ENCODE data around the gene PARP8. TPM values are rescaled to one million over a fixed set of nuclear protein-coding genes. Genes with fewer than 3 reads are reported as not detected.

PARP8 gene
- total and polyA plus RNA-seq, 2 of the 8 experiments (the other 6 are each of a cell fraction or from before 2014, with no cell fraction given), result 16.6 to 30.6 TPM

GRCh38 chr5:50722223-50722622 lies 55.8 kb downstream of the PARP8 start:
- TF ChIP-seq YY1 (IDR thresholded peaks at IDR 0.05; ENCODE audit: low read depth, low read length) (no peak), RFX5 (IDR thresholded peaks at IDR 0.05; ENCODE audit: borderline replicate concordance, low read depth, low read length) (no peak), FOSL1 (IDR thresholded peaks at IDR 0.05; ENCODE audit: insufficient read depth, low read depth, low read length) (no peak), RXRA (IDR thresholded peaks at IDR 0.05; ENCODE audit: insufficient read depth, low read depth, low read length) (no peak), RNF2 (IDR thresholded peaks at IDR 0.05; ENCODE audit: borderline replicate concordance, low read depth, low read length, missing control alignments, poor library complexity, severe bottlenecking) (no peak), TCF12 (IDR thresholded peaks at IDR 0.05; ENCODE audit: low read depth, low read length) (no peak), BRCA1 (IDR thresholded peaks at IDR 0.05; ENCODE audit: low read depth, low read length) (no peak), CTBP2 (IDR thresholded peaks at IDR 0.05; ENCODE audit: borderline replicate concordance, insufficient read depth, insufficient read length, low read length) (no peak), SAP30 (IDR thresholded peaks at IDR 0.05; ENCODE audit: insufficient read depth, insufficient replicate concordance, low read length) (no peak), SP2 (IDR thresholded peaks at IDR 0.05; ENCODE audit: low read length) (no peak), SIRT6 (IDR thresholded peaks at IDR 0.05; ENCODE audit: low read length) (no peak), ATF3 (IDR thresholded peaks at IDR 0.05; ENCODE audit: insufficient read depth, low read depth, low read length) (no peak), SUZ12 (IDR thresholded peaks at IDR 0.05; ENCODE audit: low read length) (no peak)
- Histone ChIP-seq H4K8ac (ENCODE audit: extremely low read depth, insufficient read depth, low read length) (no peak overlapping the region), H2AK5ac (ENCODE audit: low read depth, low read length) (no peak overlapping the region), H2BK15ac (ENCODE audit: low read length) (no peak overlapping the region), H3K14ac (ENCODE audit: insufficient read length) (no peak overlapping the region), H3K23me2 (ENCODE audit: low read depth, low read length) (no peaks in the 10 kb centered on the region), H3K56ac (replicated peaks; ENCODE audit: insufficient read length, low read depth, low read length) (no peak overlapping the region), H3K27ac (ENCODE audit: low read depth, low read length) (no peak overlapping the region), H3K4me1 (replicated peaks in 1 of 4; ENCODE audit: control insufficient read depth in 3 of 4, insufficient read depth in 4 of 4, low read length in 3 of 4) (peaks cover 0 to 6% (median 2%) of the 10 kb centered on the region in 4 experiments; a peak in 3 of 7 replicates), H2AFZ (ENCODE audit: low read length) (no peak overlapping the region), H3K4me3 (ENCODE audit: extremely low read depth in 1 of 4, insufficient read depth in 2 of 4, low read depth in 3 of 4, low read length in 4 of 4) (no peak overlapping the region), H2BK12ac (ENCODE audit: low read depth, low read length) (no peak overlapping the region), H2BK5ac (ENCODE audit: low read depth, low read length) (no peak overlapping the region), H4K20me1 (replicated peaks in 1 of 2; ENCODE audit: control insufficient read depth in 1 of 2, insufficient read depth in 2 of 2, low read length in 2 of 2) (peaks cover 0 to 3% of the 10 kb centered on the region in 2 experiments), H3K79me2 (ENCODE audit: control insufficient read depth in 1 of 2, insufficient read depth in 2 of 2, low read length in 2 of 2) (peaks cover 0 to 98% of the 10 kb centered on the region in 2 experiments; a peak in 3 of 4 replicates), H3K9me3 (ENCODE audit: insufficient read depth in 2 of 2, low read depth in 1 of 2, low read length in 1 of 2) (no peaks in the 10 kb centered on the region), H4K91ac (replicated peaks; ENCODE audit: insufficient read length, low read length) (no peak overlapping the region), H2BK120ac (replicated peaks; ENCODE audit: low read depth, low read length) (no peak overlapping the region), H3K23ac (ENCODE audit: insufficient read length) (no peak overlapping the region), H3K9ac (replicated peaks in 1 of 4; ENCODE audit: extremely low read depth in 1 of 4, low read depth in 3 of 4, low read length in 3 of 4) (no peak overlapping the region), H3K4me2 (ENCODE audit: insufficient read depth in 1 of 2, low read depth in 2 of 2, low read length in 2 of 2) (no peak overlapping the region), H2BK20ac (ENCODE audit: low read length) (no peak overlapping the region), H3K4ac (replicated peaks; ENCODE audit: insufficient read length, low read depth, low read length) (no peak overlapping the region), H3K79me1 (ENCODE audit: low read depth, low read length) (peaks cover 3% of the 10 kb centered on the region; the same call in 1 of the 2 replicates), H3K36me3 (ENCODE audit: control insufficient read depth in 2 of 4, insufficient read depth in 4 of 4, low read length in 3 of 4) (no peaks in the 10 kb centered on the region), H3K27me3 (replicated peaks in 1 of 4; ENCODE audit: control insufficient read depth in 3 of 4, extremely low read depth in 1 of 4, insufficient read depth in 3 of 4, low read length in 3 of 4) (no peaks in the 10 kb centered on the region), H3K18ac (ENCODE audit: extremely low read depth, low read length) (no peak overlapping the region), H4K5ac (ENCODE audit: insufficient read length, low read depth, low read length) (no peak overlapping the region)
- 88% methylated on average over 4 of the region's 4 CpGs; no CpG with 5 or more reads in 1 of the 2 experiments for WGBS, 2 experiments (ENCODE audit: extremely low coverage in 1 of 2, insufficient coverage in 1 of 2, insufficient read length in 1 of 2, insufficient replicate concordance in 2 of 2, low coverage in 1 of 2, low lambda C conversion rate in 2 of 2, missing lambda C conversion rate in 1 of 2)
- DNase-seq (ENCODE audit: low read depth in 1 of 2, low spot score in 2 of 2), result no peak
- ChIA-PET CTCF (ENCODE audit: partially characterized antibody) (interaction anchor here (1.1 kb wide), 1 partner anchor 11 kb away, joined by 5 read pairs; no protein-coding TSS in a partner anchor), POLR2A (ENCODE audit: partially characterized antibody) (interaction anchor here (2.6 kb wide), 1 partner anchor 55 kb away, joined by 6 read pairs; no protein-coding TSS in a partner anchor)
- FAIRE-seq, result no peak

All from H1 (cell line).